GM19035 (cell line): Measurements from ENCODE around the gene MGLL.
"Not testable (repeated sequence)": the region's sequence is repeated elsewhere in the genome, so short reads cannot be mapped to it uniquely, and the experiment has no call there.

ENCODE experiments used
- ATAC-seq: cut with Tn5 transposase; IDR thresholded peaks from one replicate; pipeline ENCODE4 v1.9.1; 2021; ENCODE audit not compliant: unreplicated experiment

The MGLL gene

DNA sequence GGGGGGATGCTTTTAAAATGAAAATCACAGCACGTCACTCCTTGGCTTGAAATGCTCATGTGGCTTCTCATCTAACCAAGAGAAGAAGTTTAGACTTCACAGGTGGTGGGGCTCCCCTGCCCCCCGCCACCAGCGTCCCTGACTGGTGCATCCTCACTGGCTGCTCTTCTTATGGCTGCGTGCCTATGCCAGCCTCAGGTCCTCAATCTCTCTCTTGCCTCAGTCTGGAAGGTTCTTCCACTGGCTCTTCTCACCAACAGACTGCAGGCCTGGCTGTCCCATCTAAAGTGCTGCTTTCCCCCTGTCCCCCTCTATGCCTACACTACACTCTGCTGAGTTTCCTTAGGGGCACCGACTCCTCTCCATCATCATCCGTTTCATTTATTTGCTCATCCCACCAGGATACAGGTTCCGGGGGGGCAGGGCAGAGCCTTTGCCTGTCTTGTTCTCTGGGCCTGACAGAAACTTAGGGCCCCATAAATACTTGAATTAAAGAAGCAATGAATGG lies 128.9 kb downstream of the MGLL start:
- no peak for ATAC-seq

DNA sequence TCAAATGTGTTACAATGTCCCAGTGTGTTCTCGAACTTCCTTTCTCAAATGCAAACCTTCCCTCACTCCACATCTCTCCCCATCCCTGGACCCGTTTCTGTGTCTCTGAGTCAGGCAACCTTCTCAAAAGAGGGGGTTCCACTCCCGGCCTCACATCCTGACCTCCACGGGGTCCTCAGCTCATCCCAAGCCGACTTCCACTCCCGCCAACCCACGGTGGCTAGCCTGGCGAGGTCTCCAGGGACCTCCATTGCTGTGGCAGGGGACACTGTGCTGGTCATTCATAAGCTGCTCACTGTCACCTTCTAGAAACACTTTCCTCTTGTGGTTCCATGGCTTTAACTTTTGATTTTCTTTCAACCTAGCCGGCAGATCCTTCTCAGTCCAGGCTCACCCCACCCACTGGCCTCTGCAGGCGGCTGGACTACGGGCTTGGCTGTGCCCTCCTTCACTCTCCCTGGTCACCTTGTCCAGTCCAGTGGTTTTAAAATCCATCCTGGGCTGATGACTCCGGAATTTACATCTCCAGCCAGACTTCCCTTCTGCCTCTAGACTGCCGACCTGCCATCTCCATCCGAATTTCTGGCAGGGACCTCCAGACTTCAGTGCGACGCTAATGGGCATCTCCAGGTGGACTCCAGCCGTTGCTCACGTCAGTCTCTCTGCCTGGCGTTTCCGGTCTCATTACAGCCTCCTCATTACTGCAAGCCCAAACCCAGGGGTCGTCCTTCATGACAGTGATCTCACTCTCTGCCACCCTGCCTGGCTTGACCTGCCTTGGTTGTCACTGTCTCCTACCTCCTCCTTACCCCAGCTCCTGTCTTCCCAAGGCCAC lies 129.6 kb downstream of the MGLL start:
- no peak for ATAC-seq

GRCh38 chr3:127691974-127692373 lies 130.3 kb downstream of the MGLL start:
- no peak for ATAC-seq

DNA sequence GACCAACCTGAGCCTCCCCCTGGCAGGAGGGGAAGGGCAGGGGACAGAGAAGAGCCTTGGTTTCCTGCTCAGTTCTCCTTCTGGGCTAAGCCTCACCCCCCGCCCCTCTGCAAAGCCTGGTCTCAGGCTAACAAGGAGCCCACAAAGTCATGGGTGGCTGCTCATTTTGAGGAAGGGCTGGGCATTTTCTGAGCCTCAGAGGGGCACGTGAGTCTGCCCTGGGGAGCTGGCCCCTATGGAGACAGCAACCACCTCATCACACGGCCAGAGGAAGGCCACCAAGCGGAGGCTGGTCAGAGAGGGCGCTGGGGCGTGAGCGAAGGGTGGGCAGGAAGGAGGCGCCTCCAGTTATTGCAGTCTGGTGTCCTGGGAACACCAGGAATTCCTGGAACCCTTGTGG lies 130.8 kb downstream of the MGLL start:
- no peak for ATAC-seq

DNA sequence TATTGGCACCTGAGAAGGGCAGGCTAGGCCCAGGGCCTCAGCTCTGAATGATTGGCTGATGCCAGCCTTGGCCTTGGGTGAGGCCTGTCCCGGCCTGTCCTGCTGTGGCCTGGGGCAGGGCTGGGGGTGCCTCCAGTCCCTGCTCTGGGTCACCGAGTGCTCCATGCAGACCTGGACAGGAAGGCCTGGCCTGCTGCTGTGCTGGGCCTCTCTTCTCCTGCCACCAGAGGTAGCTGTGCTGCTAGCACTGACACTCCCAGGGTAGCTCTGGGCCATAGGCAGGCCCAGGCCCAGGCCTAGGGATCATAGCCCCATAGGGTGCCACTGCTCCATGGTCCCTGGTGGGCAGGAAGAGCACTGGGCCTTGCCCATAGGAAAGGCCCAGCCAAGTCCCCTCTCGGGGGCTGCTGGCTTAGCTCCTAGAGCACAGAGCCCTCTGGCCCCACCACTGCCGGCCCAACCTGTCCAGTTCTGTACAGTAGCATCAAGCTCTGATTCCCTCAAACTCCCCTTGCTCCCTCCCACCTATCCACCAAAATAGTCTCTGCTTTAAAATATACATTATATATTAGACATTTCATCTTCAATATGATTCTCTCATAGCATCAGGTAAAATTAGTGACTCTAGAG lies 131.4 kb downstream of the MGLL start:
- ATAC-seq: no peak

- ATAC-seq: no peak
Observed at GRCh38 chr3:127690106-127690505, 132.2 kb downstream of the MGLL start.

GRCh38 chr3:127689266-127689860 lies 133.0 kb downstream of the MGLL start:
- no peak for ATAC-seq

DNA sequence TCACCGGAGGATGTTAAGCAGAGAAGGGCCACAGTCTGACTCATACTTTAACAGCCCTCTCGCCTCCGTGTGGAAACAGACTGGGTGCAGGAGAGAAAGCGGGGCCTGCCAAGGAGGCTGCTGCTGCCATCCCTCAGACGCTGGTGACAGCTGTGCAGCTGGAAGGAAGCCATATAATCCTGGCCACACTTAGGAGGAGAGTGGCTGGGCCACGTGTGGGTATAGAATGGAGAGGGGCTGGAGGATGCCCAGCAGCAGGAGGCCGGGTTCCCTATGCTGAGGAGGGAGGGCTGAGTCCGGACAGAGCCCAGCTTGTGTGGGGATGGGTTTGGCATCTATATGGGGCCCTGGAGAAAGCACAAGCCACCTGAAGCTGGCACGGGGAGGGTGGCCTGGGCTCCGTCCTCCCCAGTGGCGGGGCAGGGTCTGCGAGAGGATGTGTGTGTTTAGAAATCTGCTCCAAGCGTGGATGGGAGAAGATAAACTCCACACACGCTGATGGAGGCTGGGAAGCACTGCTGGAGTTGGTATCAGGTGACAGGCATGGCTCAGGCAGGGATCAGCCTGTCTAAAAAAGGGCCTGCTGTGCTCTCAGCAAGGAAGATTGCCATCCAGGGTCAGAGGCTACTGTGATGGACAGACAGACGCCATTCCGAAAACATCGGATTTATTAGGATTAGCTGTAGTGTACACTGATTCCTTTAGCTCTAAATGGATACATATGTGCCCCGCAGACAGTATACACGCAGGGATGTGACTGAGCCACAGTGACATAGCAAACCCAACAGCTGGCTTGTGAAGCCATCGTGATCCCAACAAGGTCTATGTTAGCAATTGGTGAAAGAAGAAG lies 133.7 kb downstream of the MGLL start:
- no peak for ATAC-seq

GRCh38 chr3:127688022-127688415 lies 134.3 kb downstream of the MGLL start:
- no peak for ATAC-seq

GRCh38 chr3:127687228-127687737 lies 135.0 kb downstream of the MGLL start:
- no peak for ATAC-seq

DNA sequence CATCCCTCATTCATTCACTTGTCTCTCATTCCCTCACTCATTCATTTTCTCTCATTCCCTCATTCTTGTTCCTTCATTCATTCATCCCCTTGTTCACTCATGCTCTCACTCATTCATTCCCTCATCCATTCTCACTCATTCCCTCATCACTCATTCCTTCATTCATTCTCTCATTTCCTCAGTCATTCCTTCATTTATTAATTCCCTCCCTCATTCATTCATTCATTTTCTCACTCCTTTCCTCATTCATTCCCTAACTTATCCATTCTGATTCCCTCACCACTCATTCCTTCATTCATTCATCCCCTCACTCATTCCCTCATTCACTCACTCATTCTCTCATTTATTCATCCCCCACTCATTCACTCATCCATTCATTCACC lies 135.8 kb downstream of the MGLL start:
- ATAC-seq: no peak

GRCh38 chr3:127685708-127686511 lies 136.4 kb downstream of the MGLL start:
- ATAC-seq: no peak

GRCh38 chr3:127684871-127685707 lies 137.2 kb downstream of the MGLL start:
- no peak for ATAC-seq

- ATAC-seq: no peak
Observed at GRCh38 chr3:127682561-127682960, 139.8 kb downstream of the MGLL start.

GRCh38 chr3:127682175-127682554 lies 140.2 kb downstream of the MGLL start:
- ATAC-seq: not testable (repeated sequence)

DNA sequence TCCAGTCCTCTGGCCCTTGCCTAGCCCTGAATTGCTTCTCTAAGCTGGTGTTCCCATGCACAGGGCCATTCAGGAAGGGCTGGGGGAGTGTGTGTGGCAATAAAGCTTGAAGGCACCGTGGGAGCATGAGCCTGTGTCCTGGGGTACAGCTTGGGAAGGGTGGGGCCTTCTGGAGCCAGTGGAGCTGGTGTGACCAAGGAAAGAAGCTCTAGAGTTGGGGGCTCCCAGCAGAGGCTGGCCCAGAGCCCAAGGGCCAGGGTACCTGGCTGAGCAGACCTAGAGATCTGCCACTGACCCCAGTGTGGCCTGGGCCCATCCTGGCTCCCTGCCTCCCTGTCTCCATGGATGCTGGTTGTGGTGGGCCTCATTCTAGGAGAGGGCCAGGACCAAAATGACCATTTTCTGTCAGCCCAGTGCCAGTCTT lies 141.5 kb downstream of the MGLL start:
- no peak for ATAC-seq

DNA sequence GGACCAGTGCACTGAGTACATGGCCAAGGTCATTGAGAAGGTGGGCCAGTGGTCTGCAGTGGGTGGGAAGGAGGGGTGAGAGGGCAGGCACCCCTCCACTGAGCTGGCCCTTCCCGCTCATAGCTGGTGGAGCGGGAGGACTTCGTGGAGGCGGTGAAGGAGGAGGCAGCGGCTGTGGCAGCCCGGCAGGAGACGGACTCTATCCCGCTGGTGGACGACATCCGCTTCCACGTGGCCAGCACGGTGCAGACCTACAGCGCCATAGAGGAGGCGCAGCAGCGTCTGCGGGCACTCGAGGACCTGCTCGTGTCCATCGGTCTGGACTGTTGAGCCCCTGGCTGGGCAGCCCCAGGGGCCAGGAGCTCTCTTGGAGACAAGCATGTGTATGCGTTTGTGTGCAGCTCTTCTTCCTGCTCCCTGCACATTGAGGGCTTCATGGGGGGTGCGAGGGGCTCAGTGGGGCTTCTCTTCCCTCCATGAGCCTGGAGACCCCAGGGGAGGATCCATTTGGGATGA lies 142.1 kb downstream of the MGLL start:
- ATAC-seq: no peak

DNA sequence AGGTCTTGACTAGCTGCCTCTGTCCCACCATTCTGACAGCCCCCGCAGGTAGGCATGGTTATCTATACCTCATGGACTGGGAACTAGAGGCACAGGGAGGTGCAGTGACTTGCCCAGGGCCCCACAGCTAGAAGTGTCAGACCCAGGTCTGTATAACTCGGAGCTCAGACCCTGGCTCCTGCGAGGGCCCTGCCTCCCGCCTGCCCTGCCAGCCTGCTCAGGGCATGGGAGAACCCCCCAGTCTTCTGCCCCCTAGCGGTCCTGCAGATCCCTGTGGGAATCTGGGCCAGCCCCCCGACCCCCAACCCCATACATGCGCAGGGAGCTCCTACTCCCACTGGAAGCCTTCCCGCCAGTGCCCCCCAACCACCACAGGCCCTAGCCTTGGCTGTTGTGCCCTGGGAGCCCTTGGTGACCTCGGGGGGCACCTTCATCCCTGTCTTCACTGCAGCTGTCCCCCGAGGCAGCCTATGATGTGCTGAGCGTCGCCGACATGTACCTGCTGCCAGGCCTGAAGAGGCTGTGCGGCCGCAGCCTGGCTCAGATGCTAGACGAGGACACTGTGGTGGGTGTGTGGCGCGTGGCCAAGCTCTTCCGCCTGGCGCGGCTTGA lies 142.7 kb downstream of the MGLL start:
- ATAC-seq: no peak
